Measurements from ENCODE around the gene APPL2.

APPL2 gene

DNA sequence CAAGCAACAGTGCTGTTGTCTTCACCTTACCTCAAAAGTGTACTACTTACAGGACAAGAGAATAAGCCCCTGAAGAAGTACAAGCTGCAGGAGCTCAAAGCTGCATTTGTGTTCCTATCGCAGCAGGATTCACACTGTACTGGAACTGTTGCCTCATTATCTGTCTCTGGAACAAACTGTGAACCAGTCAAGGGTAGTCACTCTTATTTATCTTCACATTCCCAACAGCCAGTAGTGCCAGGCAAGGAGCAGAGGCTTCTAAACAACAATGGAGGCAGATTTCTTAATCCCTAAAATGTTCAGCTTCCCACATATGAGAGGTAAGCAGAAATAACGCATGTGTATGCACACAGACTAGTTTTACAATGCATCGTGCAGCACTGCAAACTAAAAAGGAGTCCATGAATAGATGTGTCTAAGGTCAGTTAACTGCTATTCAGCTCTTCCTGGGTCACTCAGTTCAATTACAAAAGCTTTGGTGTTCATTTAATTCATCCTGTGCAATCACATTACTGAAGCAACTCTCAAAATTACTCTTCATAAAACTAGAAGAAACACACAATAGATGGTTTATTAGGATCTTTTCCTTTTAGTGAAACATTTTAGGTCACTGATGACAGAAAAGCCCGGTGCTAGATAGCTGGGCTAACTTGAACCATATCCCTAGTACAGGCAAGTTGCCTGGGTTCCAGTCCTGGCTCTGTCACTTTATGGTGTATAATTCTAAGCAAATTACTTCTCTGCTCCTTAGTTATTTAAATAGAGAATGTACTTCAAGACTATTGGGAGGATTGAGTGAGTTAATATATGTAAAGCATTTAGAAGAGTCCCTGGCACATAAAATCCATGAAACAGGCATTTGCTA is 2.7 kb downstream of the APPL2 start:
- no peak overlapping the region for H3K4me3 ChIP-seq (replicated peaks in 1 of 2; ENCODE audit: low read depth in 2 of 2, low read length in 2 of 2)
- DNase-seq (ENCODE audit: low read depth in 2 of 2): no peak
- TF ChIP-seq, protein P1, sequence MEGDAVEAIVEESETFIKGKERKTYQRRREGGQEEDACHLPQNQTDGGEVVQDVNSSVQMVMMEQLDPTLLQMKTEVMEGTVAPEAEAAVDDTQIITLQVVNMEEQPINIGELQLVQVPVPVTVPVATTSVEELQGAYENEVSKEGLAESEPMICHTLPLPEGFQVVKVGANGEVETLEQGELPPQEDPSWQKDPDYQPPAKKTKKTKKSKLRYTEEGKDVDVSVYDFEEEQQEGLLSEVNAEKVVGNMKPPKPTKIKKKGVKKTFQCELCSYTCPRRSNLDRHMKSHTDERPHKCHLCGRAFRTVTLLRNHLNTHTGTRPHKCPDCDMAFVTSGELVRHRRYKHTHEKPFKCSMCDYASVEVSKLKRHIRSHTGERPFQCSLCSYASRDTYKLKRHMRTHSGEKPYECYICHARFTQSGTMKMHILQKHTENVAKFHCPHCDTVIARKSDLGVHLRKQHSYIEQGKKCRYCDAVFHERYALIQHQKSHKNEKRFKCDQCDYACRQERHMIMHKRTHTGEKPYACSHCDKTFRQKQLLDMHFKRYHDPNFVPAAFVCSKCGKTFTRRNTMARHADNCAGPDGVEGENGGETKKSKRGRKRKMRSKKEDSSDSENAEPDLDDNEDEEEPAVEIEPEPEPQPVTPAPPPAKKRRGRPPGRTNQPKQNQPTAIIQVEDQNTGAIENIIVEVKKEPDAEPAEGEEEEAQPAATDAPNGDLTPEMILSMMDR (IDR thresholded peaks at IDR 0.05; ENCODE audit: low read depth, low read length): no peak

DNA sequence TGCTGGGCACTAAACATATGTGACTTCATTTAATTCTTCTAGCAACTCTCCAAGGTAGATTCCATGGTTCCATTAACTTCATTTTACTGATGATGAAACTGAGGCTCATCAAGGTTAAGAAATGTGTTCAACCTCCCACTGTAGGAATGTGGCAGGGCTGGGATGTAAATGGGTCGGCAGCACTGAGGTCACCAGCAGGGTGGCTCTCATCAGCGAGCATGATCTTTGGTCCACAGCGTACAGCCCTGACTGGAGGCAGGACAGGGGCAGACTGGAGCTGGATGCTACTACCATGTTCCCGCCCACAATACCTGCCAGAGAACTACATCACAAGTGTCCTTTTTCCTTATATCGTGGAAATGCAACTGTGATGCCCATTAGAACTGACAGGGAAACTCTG is 4.6 kb downstream of the APPL2 start:
- no peak for DNase-seq (ENCODE audit: low read depth in 2 of 2)
- TF ChIP-seq, protein P1 (IDR thresholded peaks at IDR 0.05; ENCODE audit: low read depth, low read length): no peak
- no peak overlapping the region for H3K4me3 ChIP-seq (replicated peaks in 1 of 2; ENCODE audit: low read depth in 2 of 2, low read length in 2 of 2)

DNA sequence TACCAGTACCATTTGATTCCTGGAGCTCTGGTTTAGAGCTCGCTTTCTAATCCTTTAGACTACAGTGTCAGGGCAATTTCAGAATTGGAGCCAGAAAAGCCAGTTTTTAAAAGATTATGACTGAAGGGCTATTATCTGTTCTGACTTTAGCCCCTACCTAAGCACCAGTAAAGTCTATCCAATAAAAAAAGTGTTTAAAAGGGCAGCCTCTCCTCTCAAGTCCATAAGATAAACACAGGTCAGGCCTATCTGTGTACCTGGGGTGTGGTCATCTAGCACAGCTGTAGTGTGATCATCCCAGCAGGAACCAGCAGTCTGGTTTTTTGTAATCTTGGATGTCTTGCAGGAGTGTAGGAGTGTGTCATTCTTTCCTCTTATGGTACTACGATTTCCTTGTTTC is 6.6 kb downstream of the APPL2 start:
- TF ChIP-seq, protein P1 (IDR thresholded peaks at IDR 0.05; ENCODE audit: low read depth, low read length): no peak
- no peak overlapping the region for H3K4me3 ChIP-seq (replicated peaks in 1 of 2; ENCODE audit: low read depth in 2 of 2, low read length in 2 of 2)
- peak in 1 of 2 donors; percentile 39 for DNase-seq (ENCODE audit: low read depth in 2 of 2)

DNA sequence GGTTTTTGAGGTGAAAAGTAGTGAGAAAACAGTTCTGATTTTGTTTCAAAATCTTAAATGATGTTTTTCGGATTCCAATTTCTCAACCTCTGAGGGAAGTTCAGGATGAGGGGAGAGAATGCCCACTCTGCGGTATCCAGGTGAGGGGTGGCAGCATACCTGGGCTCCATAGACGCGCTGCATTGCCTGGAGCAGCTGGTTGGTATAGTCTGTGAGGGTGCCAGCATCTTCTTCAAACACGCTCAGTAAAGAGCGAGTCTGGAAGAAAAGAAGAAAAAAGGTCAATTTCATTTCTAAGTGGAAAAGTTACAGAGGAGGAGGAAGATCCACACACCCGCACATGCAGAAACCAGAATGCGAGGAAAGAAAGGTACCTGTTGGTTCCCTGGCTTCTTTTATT is 7.0 kb downstream of the APPL2 start:
- DNase-seq (ENCODE audit: low read depth in 2 of 2): no peak
- no peak overlapping the region for H3K4me3 ChIP-seq (replicated peaks in 1 of 2; ENCODE audit: low read depth in 2 of 2, low read length in 2 of 2)
- TF ChIP-seq, protein P1 (IDR thresholded peaks at IDR 0.05; ENCODE audit: low read depth, low read length): no peak

DNA sequence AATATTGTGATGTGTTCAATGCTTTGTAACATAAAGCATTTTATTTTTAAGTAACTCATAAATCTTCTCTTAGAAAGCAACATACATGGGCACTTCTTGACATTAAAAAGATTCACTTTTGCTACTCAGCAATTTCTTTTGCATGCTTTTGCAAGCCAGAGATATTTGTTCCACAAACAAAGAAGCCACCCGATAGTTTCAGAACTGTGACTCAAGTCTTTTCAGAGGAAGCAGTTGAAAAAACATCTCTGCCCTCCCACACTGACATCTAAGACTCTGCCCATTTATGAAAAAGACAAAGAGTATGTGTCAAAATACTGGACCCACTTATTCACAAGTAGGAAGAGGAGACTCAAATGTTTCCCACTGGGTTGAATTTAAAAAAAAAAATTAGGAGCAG is 7.5 kb downstream of the APPL2 start:
- H3K4me3 ChIP-seq (replicated peaks in 1 of 2; ENCODE audit: low read depth in 2 of 2, low read length in 2 of 2): no peak overlapping the region
- DNase-seq (ENCODE audit: low read depth in 2 of 2): peak; percentile 59 to 87
- TF ChIP-seq, protein P1 (IDR thresholded peaks at IDR 0.05; ENCODE audit: low read depth, low read length): no peak

DNA sequence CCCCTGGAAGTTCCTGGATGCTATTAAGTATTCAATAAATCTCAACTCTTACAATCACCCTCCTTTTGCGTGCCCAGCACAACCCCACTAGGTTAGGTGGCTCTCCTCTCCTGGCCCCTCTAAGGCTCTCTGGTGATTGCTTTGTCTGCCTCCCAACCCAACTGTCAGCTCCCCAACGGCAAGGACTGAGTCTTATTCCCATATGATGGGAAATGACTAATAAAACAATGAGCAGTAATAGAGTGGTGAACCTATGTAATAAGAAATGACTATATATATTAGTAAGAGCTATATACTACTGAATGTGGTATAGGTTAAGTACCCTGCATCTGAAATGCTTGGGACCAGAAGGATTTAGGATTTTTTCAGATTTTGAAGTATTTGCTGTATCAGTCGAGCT is 8.1 kb downstream of the APPL2 start:
- TF ChIP-seq, protein P1 (IDR thresholded peaks at IDR 0.05; ENCODE audit: low read depth, low read length): no peak
- DNase-seq (ENCODE audit: low read depth in 2 of 2): no peak

More for the DNA sequence above, 8.1 kb downstream of the APPL2 start:
- no peak overlapping the region for H3K4me3 ChIP-seq (replicated peaks in 1 of 2; ENCODE audit: low read depth in 2 of 2, low read length in 2 of 2)
